SU-DHL-6 (cell line): ENCODE data around the gene CAMSAP1.

Source experiments
- EZH2phosphoT487 ChIP-seq: fragments of 200-600 bp; sonication (generic), shearing (Covaris generic); conservative IDR thresholded peaks from 2 replicates; pipeline ENCODE4 v1.6.1; 2018; ENCODE audit warnings: mild to moderate bottlenecking, antibody characterized with exemption, low read length, moderate library complexity, mixed read lengths
- TF ChIP-seq, protein P1 (sequence below): fragments of 200-600 bp; sonication (generic); IDR thresholded peaks from one replicate; pipeline ENCODE4 v1.5.1; 2017; ENCODE audit warnings: antibody characterized with exemption, mild to moderate bottlenecking, low read length, moderate library complexity; ENCODE audit not compliant: insufficient read depth, poor library complexity, severe bottlenecking

DNA sequence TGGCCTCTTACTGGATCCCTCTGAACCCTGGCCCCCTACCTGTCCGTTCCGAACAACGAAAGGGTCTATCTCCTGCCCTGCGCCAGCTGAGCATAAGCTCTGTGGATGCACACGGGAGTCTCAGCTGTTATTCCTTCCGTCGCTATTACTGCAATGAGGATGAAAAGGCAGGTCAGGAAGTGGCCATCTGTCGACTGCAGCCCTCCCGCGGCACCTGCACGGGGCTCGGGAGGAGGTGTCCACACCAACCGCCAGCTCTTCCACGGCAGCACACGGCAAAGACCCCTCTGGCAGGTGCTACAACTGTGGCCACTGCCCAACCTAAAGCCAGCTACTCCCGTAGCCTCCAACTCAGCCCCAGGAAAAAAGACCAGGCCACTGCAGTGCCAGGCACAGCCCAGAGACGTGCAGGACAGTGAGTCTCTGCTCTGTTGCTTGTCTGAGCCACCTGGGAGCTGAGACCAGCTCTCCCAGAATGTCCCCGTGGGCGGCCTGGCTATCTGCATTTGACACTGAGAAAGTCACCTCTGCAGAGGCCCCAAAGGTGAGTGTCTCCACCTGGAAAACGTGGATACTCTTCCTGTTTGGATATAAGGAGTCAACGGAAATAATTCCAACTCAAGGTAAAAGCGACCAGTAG lies 19.1 kb downstream of the CAMSAP1 start:
- TF ChIP-seq, protein P1, sequence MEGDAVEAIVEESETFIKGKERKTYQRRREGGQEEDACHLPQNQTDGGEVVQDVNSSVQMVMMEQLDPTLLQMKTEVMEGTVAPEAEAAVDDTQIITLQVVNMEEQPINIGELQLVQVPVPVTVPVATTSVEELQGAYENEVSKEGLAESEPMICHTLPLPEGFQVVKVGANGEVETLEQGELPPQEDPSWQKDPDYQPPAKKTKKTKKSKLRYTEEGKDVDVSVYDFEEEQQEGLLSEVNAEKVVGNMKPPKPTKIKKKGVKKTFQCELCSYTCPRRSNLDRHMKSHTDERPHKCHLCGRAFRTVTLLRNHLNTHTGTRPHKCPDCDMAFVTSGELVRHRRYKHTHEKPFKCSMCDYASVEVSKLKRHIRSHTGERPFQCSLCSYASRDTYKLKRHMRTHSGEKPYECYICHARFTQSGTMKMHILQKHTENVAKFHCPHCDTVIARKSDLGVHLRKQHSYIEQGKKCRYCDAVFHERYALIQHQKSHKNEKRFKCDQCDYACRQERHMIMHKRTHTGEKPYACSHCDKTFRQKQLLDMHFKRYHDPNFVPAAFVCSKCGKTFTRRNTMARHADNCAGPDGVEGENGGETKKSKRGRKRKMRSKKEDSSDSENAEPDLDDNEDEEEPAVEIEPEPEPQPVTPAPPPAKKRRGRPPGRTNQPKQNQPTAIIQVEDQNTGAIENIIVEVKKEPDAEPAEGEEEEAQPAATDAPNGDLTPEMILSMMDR: no peak
- TF ChIP-seq EZH2phosphoT487: no peak
